Left cardiac atrium (tissue), 4 donors: Measurements from ENCODE around the gene SMIM3. TPM values are rescaled to one million over a fixed set of nuclear protein-coding genes. Genes with fewer than 3 reads are reported as not detected.

ENCODE experiments used
- ATAC-seq, 2 donors: fragments of 200-7000 bp; cut with Tn5 transposase; one replicate each; pipeline ENCODE4 v1.9.1; 2020; ENCODE audit warnings: mild to moderate bottlenecking in 2 of 2, moderate library complexity in 2 of 2
- DNase-seq: peaks from one replicate; pipeline ENCODE4 v3.0.0-alpha.2; 2020
- intact Hi-C, 2 donors: fragments of 100-400 bp; cut with DNase I; formaldehyde crosslinking; loops; one replicate each; pipeline versions ENCODE4 v1.14.1 to v1.15.1; 2022 to 2023
- total RNA-seq, 2 donors: library from RNA; stranded (reverse); fragmentation: NEBNext Ultra II Directional; extraction: Animal tissue kit (Norgen Biotek cat#: 25700); gene quantifications; one replicate each; pipeline ENCODE4 v1.2.1, GENCODE V29; 2021
- donor health status: DM: no; HTN: yes; CAD: no.
- donor health status: DM: no; HTN: yes; CAD: no; lungs with severe emphysema.
- donor health status: DM: yes; HTN: yes; CAD: no.
- donor health status: Dilated cardiomyopathy.

SMIM3 gene
- total RNA-seq, 2 donors from 2014 or later, result 27.9 to 37.8 TPM

DNA sequence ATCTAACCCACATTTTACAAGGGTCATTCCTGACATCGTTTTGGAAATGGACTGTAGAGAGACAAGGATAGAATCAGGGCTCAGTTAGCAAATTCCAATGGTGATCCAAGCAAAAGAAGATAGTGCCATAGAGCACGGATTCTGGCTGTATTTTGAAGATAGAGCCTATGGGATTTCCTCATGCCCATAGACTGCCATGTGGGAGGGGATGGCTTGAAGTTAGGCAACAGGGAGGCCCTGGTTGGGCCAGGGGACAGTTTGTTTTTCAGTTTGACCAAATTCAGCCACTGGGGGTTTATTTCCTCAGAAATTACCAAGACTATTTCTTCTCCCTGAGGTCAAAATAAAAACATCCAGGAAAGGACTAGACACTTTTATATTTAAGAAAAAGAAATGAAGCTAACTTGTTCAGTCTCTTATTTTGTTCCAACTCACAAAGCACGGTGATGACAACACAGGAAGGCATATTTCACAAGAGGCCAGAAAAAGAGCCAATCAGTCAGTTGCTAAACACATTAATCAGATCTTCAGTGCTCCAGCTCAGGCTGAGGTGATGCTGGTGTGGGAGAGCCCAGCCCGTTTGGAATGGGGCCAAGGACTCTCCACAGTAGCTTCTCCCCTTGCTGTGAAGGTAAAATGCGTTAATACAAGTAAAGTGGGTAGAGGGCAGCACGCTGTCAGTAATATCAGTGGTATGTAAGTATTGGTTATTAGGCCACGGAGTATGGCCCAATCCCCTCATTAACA, 15.4 kb upstream of the SMIM3 start:
- intact Hi-C loops, result no loop called here
- ATAC-seq (peak; percentile 3 to 44), DNase-seq (peak; percentile 72)

GRCh38 chr5:150764530-150764929, 14.0 kb upstream of the SMIM3 start:
- intact Hi-C loops, result no loop called here
- ATAC-seq (peak in 1 of 2 donors; percentile 32), DNase-seq (no peak)

- ATAC-seq, result peak in 1 of 2 donors; percentile 19
Observed at GRCh38 chr5:150765011-150765798, 13.4 kb upstream of the SMIM3 start.

GRCh38 chr5:150765799-150766169, 12.8 kb upstream of the SMIM3 start:
- DNase-seq, result no peak
- no peak for ATAC-seq
- intact Hi-C loops, result no loop called here

More at GRCh38 chr5:150765011-150765798, 13.4 kb upstream of the SMIM3 start:
- intact Hi-C loops, result no loop called here
- no peak for DNase-seq

DNA sequence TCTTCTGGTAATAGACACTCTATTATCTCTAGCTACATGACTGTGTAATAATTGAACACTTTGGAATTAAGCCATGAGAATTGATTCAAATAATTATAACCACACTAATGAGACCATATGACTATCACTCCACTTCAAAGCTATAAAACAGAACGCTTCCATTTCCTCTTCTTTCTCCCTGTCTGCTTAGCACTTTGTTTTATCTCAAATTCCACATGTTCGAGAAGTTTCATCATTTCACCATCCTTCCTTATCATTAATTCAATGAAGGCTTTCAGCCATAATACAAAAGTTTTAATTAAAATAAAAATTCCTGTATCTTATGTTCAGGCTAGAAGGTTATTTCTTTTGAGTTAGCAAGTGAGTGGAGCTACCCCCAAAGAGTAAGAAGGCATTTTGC, 12.3 kb upstream of the SMIM3 start:
- no peak for DNase-seq
- no peak for ATAC-seq
- intact Hi-C loops, result no loop called here

GRCh38 chr5:150771034-150771795, 7.3 kb upstream of the SMIM3 start:
- intact Hi-C loops, result no loop called here
- DNase-seq, result no peak
- no peak for ATAC-seq

GRCh38 chr5:150774145-150774544, 4.4 kb upstream of the SMIM3 start:
- ATAC-seq (peak in 1 of 2 donors; percentile 33), DNase-seq (no peak)
- intact Hi-C loops, result no loop called here

- intact Hi-C loops, result no loop called here
- no peak for ATAC-seq
- no peak for DNase-seq
Observed at GRCh38 chr5:150777685-150778084, 872 bp upstream of the SMIM3 start.

GRCh38 chr5:150778088-150778516, 455 bp upstream of the SMIM3 start:
- DNase-seq (no peak), ATAC-seq (peak in 1 of 2 donors; percentile 8)
- intact Hi-C loops, result no loop called here

- intact Hi-C loops, result no loop called here
- ATAC-seq, result no peak
- no peak for DNase-seq
Observed at GRCh38 chr5:150779397-150780186, 1.0 kb downstream of the SMIM3 start.

DNA sequence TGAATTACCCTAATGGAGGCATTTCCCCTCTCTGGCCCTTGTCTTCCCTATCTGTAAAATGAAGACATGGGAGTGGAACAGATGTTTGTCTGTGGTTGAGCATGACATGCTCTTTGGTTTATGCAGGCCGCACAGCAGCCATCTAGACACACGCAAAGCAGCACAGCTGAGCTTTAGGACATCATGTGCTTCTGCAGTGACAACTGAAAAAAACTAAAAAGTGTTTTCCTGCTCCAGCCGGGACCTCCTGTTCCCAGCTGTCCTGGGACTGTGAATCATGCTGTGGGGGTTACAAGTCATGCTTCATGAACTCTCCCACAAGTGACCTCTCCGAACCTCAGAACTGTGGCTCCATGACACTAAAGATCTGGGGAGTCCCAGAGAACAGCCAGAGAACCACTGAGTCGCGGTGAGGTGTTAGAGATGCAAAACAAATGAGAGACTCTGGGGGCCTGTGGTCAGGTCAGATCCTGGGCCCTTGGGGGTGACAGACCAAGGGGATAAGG, 1.7 kb downstream of the SMIM3 start:
- ATAC-seq (peak in 1 of 2 donors; percentile 19), DNase-seq (peak; percentile 44)
- intact Hi-C loops, result no loop called here

DNA sequence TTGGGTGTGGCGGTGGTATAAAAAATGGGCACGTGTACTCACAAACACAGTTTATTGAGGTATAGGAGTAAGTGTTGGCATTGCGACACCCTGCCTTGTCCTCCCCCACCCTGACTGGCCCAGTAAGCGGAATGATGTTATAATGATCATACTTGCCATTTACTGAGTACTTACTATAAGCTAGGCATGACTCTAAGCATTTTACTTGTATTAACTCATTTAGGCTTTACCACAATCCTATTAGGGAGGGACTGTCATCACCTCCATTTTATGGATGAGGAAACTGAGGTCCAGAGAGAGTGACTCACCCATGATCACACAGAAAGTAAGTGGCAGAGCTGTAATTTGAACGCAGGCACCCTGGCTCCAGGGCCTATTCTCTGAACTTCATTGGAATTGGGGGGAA, 2.3 kb downstream of the SMIM3 start:
- ATAC-seq, result no peak
- DNase-seq, result no peak
- intact Hi-C loops, result no loop called here

DNA sequence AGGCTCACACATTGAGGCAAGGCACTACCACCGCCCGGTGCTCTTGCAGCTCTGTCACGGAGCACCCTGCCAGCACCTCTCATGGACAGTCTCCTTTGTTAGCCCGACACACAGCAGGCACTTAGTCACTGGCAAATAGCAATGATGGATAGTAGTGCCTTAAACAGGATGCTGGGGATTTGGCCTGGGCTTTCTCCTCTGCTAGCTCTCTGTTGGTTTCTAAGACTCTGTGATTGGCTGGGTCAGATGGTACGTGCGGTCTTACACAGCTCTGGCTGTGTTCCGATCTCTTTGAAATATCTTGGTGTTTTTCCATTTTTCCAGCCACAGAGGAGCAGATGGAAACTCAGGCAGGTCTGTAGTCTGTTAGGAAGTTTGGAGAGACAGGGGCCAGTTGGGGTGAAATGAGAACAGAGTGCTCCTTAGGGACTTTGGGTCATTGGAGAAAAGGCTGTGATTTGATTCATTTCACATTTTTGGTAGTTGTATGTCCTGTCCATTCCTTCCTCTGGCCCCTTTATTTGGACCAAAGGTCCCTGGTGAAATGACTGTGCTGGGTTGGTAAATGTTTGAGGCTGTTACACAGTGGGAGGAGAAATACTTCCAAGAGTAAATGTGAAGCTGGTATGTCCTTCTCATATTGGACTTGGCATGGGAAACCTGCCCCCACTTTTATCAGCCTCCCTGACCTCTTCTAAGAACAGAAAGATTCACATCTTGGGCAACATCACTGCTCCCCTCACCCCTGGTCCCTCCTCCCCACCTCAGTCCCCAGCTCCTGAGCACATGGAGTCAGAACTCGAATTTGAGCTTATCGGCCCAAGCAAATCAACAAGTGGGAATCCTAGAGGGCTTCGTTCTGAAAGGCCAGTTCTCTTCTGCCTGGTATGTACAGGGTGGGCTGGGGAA, 3.4 kb downstream of the SMIM3 start:
- DNase-seq (peak; percentile 78), ATAC-seq (peak; percentile 47 to 53)
- intact Hi-C loops, result no loop called here

DNA sequence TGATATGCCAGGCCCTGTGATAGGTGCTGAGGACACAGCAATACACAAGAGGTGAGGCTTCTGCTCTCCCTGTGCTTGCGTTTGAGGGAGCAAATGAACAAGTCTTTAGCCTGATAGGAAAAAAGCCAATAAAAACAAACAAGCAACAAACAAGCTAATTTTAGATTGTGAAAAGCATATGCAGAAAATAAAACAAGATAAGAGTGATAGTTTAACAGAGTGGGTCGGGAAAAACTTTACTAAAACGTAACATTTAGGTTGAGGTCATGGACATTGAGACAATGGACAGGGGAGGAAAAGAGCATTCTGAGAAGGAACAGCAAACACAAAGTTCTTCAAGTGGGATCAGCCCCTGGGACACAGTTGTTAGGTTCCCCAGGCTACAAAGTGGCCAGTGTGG, 4.3 kb downstream of the SMIM3 start:
- ATAC-seq (no peak), DNase-seq (no peak)
- intact Hi-C loops, result no loop called here

- ATAC-seq (peak; percentile 35 to 53), DNase-seq (peak; percentile 63)
- intact Hi-C loops, result no loop called here
Observed at GRCh38 chr5:150783422-150783928, 4.9 kb downstream of the SMIM3 start.

GRCh38 chr5:150785950-150786349, 7.4 kb downstream of the SMIM3 start:
- DNase-seq, result no peak
- intact Hi-C loops, result no loop called here
- ATAC-seq, result no peak

DNA sequence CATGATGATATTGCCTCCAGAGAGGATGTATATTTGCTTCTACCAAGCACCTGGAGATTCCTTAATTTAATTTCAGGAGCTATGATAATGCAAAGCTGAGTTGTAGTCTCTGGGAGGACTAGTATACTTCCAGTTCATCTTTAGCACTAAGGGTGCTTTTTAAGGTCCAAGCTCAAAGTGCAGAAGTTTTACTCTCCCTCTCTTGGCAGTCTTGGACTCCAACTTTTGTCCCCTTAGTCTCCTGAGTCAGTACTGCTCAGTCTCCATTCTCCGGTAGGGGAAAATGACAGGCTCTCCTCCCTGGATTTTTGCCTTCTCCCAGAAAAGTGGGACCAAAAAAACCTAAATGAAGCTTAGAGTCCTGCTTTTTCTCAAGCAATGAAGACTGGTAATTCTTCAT, 8.3 kb downstream of the SMIM3 start:
- no peak for ATAC-seq
- DNase-seq, result no peak
- intact Hi-C loops, result no loop called here

GRCh38 chr5:150787656-150788055, 9.1 kb downstream of the SMIM3 start:
- intact Hi-C loops, result no loop called here
- ATAC-seq (no peak), DNase-seq (no peak)
